ENCODE results near the gene GGN. TPM values are rescaled to one million over a fixed set of nuclear protein-coding genes. Genes with fewer than 3 reads are reported as not detected.
A peak's percentile ranks its signal among the peaks of the same experiment; 100 is the strongest.

The GGN gene
- total RNA-seq, 4 donors from 2014 or later = 0.82 TPM; not detected in 3

- intact Hi-C loops (cut with DNase I; ENCODE audit: low total_unique reads) = no loop called here
- H3K4me3 ChIP-seq = no peak overlapping the region
- H3K36me3 ChIP-seq = no peaks in the 10 kb centered on the region
- H3K27me3 ChIP-seq = no peaks in the 10 kb centered on the region
- H3K9me3 ChIP-seq = no peaks in the 10 kb centered on the region
- peaks cover 0 to 5% of the 10 kb centered on the region in 2 donors for H3K4me1 ChIP-seq
- TF ChIP-seq POLR2A (IDR thresholded peaks at IDR 0.05) = no peak
- TF ChIP-seq CTCF (IDR thresholded peaks at IDR 0.05) = no peak
- no peak overlapping the region for H3K27ac ChIP-seq
- DNase-seq = no peak
Observed at GRCh38 chr19:38381138-38381537, 6.7 kb downstream of the GGN start.

- H3K36me3 ChIP-seq = no peaks in the 10 kb centered on the region
- intact Hi-C loops (cut with DNase I; ENCODE audit: low total_unique reads) = no loop called here
- H3K9me3 ChIP-seq = no peaks in the 10 kb centered on the region
- no peak overlapping the region for H3K4me3 ChIP-seq
- no peaks in the 10 kb centered on the region for H3K27me3 ChIP-seq
- no peak overlapping the region for H3K27ac ChIP-seq
- no peak for DNase-seq
- TF ChIP-seq POLR2A (IDR thresholded peaks at IDR 0.05) = no peak
- no peak for TF ChIP-seq CTCF (IDR thresholded peaks at IDR 0.05)
- peaks cover 3 to 15% of the 10 kb centered on the region in 2 donors for H3K4me1 ChIP-seq
Observed at GRCh38 chr19:38378866-38379265, 9.0 kb downstream of the GGN start.

GRCh38 chr19:38377052-38377451 lies 10.8 kb downstream of the GGN start:
- intact Hi-C loops (cut with DNase I; ENCODE audit: low total_unique reads) = no loop called here
- H3K27me3 ChIP-seq = no peaks in the 10 kb centered on the region
- no peak overlapping the region for H3K4me3 ChIP-seq
- TF ChIP-seq POLR2A (IDR thresholded peaks at IDR 0.05) = no peak
- no peak for TF ChIP-seq CTCF (IDR thresholded peaks at IDR 0.05)
- H3K27ac ChIP-seq = no peak overlapping the region
- H3K4me1 ChIP-seq = peaks cover 3 to 15% of the 10 kb centered on the region in 2 donors
- no peaks in the 10 kb centered on the region for H3K9me3 ChIP-seq
- no peaks in the 10 kb centered on the region for H3K36me3 ChIP-seq
- no peak for DNase-seq

GRCh38 chr19:38376576-38376975 lies 11.3 kb downstream of the GGN start:
- intact Hi-C loops (cut with DNase I; ENCODE audit: low total_unique reads) = no loop called here
- TF ChIP-seq CTCF (IDR thresholded peaks at IDR 0.05) (no peak), POLR2A (IDR thresholded peaks at IDR 0.05) (no peak)
- no peak for DNase-seq
- Histone ChIP-seq H3K4me1 (peaks cover 3 to 15% of the 10 kb centered on the region in 2 donors), H3K36me3 (no peaks in the 10 kb centered on the region), H3K27ac (no peak overlapping the region), H3K4me3 (no peak overlapping the region), H3K9me3 (no peaks in the 10 kb centered on the region), H3K27me3 (no peaks in the 10 kb centered on the region)

- no peak overlapping the region for H3K27ac ChIP-seq
Observed at GRCh38 chr19:38375748-38376147, 12.1 kb downstream of the GGN start.

More at GRCh38 chr19:38375748-38376147, 12.1 kb downstream of the GGN start:
- TF ChIP-seq POLR2A (IDR thresholded peaks at IDR 0.05) = no peak
- TF ChIP-seq CTCF (IDR thresholded peaks at IDR 0.05) = no peak
- Histone ChIP-seq H3K4me1 (peaks cover 3 to 15% of the 10 kb centered on the region in 2 donors), H3K27me3 (no peaks in the 10 kb centered on the region), H3K4me3 (peak overlapping the region; percentile 85 to 93), H3K9me3 (no peaks in the 10 kb centered on the region), H3K36me3 (no peaks in the 10 kb centered on the region)
- DNase-seq = no peak
- intact Hi-C loops (cut with DNase I; ENCODE audit: low total_unique reads) = no loop called here
